HFF-Myc (cell line): Measurements from ENCODE around the gene ZNF3.

ENCODE experiments used
- DNase-seq: peaks from one replicate; pipeline ENCODE4 v3.0.0-alpha.2; 2011; ENCODE audit warnings: low read depth; ENCODE audit errors: extremely low read depth
- H3K4me3 ChIP-seq: replicated peaks from 2 replicates; pipeline ENCODE4 v1.5.1; 2011; ENCODE audit warnings: low read depth, mild to moderate bottlenecking, control low read depth, low read length
- TF ChIP-seq, protein P1 (sequence below): IDR thresholded peaks from 2 replicates; pipeline ENCODE4 v1.5.1; 2012; ENCODE audit warnings: mild to moderate bottlenecking, low read depth, low read length, control low read depth; ENCODE audit errors: missing control alignments

The ZNF3 gene

DNA sequence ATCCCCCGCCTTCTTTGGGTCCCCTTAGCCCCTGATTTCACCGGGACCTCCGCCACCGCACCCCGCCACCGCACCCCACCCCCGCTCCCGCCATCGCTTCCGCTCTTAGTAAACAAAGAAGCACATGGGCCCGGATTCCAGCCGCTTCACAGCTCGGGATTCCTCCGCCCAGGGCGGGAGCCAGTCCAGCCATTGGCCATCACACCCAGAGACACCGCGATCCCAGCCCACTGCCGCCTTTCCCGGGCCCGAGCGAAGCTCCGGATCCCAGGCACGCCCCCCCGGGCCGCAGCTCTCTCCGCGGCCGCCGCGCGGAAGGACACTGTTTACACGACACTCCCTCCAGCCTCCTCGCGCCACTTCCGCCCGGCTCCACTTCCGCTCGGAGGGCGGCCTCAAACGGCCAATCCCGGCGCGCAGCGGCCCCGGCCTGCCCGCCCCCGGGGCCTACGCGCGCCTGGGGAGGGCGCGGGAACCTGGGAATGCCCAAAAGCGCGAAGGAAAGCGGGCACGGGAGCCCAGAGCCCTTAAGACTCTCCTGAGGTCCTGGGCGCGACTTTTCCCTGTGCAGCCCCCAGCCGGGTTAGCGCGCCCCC is 19.0 kb upstream of the ZNF3 start:
- TF ChIP-seq, protein P1, sequence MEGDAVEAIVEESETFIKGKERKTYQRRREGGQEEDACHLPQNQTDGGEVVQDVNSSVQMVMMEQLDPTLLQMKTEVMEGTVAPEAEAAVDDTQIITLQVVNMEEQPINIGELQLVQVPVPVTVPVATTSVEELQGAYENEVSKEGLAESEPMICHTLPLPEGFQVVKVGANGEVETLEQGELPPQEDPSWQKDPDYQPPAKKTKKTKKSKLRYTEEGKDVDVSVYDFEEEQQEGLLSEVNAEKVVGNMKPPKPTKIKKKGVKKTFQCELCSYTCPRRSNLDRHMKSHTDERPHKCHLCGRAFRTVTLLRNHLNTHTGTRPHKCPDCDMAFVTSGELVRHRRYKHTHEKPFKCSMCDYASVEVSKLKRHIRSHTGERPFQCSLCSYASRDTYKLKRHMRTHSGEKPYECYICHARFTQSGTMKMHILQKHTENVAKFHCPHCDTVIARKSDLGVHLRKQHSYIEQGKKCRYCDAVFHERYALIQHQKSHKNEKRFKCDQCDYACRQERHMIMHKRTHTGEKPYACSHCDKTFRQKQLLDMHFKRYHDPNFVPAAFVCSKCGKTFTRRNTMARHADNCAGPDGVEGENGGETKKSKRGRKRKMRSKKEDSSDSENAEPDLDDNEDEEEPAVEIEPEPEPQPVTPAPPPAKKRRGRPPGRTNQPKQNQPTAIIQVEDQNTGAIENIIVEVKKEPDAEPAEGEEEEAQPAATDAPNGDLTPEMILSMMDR: no peak
- DNase-seq: peak; percentile 78
- H3K4me3 ChIP-seq: peak overlapping the region; percentile 92

- peak overlapping the region; percentile 92 for H3K4me3 ChIP-seq
- no peak for DNase-seq
- TF ChIP-seq, protein P1: no peak
Measured at GRCh38 chr7:100099452-100099851, 17.9 kb upstream of the ZNF3 start.

- peak overlapping the region; percentile 92 for H3K4me3 ChIP-seq
- DNase-seq: no peak
- TF ChIP-seq, protein P1: no peak
Measured at GRCh38 chr7:100098913-100099312, 17.4 kb upstream of the ZNF3 start.

DNA sequence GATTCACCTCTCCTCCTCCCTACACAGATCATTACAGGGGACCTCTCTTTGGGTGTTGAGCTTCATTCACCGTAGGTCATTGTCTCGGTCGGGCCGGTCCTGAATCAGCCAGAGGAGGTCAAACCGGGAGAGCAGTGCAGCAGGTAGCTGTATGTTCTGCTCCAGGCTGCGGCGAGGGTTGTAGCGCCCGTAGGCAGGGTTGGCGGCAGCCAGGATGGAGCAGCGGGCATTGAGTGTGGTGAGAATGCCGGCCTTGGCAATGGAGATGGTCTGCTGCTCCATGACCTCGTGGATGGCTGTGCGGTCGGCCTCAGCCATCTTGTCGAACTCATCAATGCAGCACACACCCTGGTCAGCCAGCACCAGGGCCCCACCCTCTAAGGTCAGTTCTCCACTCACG is 14.2 kb upstream of the ZNF3 start:
- TF ChIP-seq, protein P1: no peak
- no peak overlapping the region for H3K4me3 ChIP-seq
- DNase-seq: no peak

DNA sequence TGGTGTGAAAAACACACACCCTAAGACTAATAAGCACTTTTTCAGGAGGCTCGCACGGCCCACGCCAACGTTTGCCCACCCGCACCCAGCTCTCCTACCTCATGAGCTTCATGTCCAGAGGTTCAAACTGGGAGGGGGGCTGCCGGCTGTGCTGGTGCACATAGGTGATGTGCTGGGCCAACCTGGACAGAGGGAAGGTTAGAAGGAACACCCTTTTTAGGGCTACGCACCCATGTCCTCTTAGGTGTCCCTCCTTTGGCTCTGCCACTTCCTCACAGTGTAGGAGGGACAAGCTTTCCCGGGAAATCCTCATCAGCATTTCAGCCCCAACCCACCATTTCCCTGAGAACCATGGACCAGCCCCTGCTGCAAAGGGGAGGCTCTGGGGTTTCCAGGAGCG is 13.8 kb upstream of the ZNF3 start:
- TF ChIP-seq, protein P1: no peak
- no peak overlapping the region for H3K4me3 ChIP-seq
- no peak for DNase-seq

DNA sequence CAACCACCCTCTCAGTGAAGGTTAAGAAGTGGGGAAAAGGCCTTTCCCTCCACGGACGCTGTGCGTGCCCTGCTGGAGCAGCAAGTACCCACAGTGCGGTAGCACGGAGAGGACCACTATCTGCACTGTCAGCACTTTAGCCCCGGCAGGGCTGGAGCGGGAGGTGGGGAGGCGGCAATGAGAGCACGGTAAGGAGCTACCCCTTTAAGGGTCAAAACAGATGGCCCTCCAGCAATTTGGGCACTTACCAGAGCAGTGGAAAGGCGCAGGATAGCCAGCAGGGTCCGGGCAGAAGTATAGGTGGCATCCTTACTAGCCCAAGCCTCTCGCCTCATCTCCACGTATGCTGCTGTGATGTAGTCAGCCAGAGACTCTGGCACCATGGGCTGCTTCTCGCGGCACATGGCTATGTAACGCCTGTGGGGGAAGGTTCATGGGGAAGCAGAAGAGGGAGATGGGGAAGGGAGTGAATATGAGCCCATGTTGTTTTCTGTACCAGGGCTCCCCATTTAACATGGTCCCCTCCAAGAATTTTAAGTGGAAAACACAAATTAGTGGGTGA is 12.5 kb upstream of the ZNF3 start:
- no peak overlapping the region for H3K4me3 ChIP-seq
- TF ChIP-seq, protein P1: no peak
- no peak for DNase-seq

DNA sequence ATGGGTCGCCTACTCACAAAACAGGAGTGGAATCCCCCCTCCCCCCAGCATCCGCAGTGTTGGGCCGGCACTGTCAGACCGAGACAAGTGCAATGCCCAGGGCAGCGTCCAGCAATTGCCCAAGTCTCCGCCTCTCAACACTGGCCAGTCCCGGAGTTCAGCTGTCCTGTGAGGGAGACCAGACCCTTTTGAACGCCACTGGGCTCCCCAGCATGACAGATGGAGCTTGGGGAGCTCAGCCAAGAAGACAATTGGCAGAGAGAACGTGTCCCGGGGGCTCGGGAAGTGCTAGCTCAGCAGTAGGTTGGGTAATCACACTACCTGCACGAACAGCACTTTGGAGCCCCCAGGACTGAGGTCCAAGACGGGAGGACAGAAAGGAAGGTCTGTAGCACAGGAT is 12.0 kb upstream of the ZNF3 start:
- TF ChIP-seq, protein P1: no peak
- DNase-seq: no peak
- no peak overlapping the region for H3K4me3 ChIP-seq
